Lower leg skin (tissue), 3 donors: ENCODE data around the gene PLPP4.

Experiments
- CTCF ChIP-seq, 3 donors: fragments of 450-650 bp; IDR thresholded peaks; one replicate each; pipeline ENCODE4 v1.5.1; 2016; ENCODE audit warnings: antibody characterized with exemption in 3 of 3, mild to moderate bottlenecking in 3 of 3, moderate library complexity in 2 of 3
- POLR2A ChIP-seq, 2 donors: fragments of 450-650 bp; IDR thresholded peaks; one replicate each; pipeline ENCODE4 v1.6.1; 2016 to 2017; ENCODE audit warnings: antibody characterized with exemption in 2 of 2, mild to moderate bottlenecking in 1 of 2, moderate library complexity in 1 of 2

- TF ChIP-seq CTCF (IDR thresholded peaks at IDR 0.05) = no peak
- no peak for TF ChIP-seq POLR2A (IDR thresholded peaks at IDR 0.05)
Observed at GRCh38 chr10:120493411-120494312, 36.6 kb downstream of the PLPP4 start.
